ENCODE measurements around the gene SHB.

DNA sequence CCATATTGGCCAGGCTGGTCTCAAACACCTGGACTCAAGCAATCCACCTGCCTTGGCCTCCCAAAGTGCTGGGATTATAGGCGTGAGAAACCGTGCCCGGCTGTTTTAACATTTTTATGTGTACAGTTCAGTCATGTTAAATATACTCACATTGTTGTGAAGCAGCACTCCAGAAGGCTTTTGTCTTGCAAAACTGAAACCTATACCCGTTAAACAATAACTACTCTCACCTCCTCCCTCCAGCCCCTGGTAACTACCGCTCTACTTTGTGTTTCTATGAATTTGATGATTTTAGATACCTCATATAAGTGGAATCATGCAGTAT is 23.1 kb upstream of the SHB start:
- TF ChIP-seq, protein P1, sequence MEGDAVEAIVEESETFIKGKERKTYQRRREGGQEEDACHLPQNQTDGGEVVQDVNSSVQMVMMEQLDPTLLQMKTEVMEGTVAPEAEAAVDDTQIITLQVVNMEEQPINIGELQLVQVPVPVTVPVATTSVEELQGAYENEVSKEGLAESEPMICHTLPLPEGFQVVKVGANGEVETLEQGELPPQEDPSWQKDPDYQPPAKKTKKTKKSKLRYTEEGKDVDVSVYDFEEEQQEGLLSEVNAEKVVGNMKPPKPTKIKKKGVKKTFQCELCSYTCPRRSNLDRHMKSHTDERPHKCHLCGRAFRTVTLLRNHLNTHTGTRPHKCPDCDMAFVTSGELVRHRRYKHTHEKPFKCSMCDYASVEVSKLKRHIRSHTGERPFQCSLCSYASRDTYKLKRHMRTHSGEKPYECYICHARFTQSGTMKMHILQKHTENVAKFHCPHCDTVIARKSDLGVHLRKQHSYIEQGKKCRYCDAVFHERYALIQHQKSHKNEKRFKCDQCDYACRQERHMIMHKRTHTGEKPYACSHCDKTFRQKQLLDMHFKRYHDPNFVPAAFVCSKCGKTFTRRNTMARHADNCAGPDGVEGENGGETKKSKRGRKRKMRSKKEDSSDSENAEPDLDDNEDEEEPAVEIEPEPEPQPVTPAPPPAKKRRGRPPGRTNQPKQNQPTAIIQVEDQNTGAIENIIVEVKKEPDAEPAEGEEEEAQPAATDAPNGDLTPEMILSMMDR (IDR thresholded peaks at IDR 0.05 in 8 of 11, conservative IDR thresholded peaks at IDR 0.05 in 3 of 11) = no peak
- TF ChIP-seq POLR2A (IDR thresholded peaks at IDR 0.05) (no peak), POLR2AphosphoS5 (IDR thresholded peaks at IDR 0.05) (no peak)
